ENCODE measurements around the gene ACAD10.

- TF ChIP-seq ZNF274 (IDR thresholded peaks at IDR 0.05; ENCODE audit: low read depth, low read length) (no peak), YY1 (IDR thresholded peaks at IDR 0.05; ENCODE audit: insufficient read depth, insufficient read length) (no peak), SUZ12 (IDR thresholded peaks at IDR 0.05; ENCODE audit: extremely low read depth, insufficient read depth, insufficient read length) (no peak)
Measured at GRCh38 chr12:111759991-111760390, 74.1 kb downstream of the ACAD10 start.
